Fibroblast of the aortic adventitia (primary cell): Measurements from ENCODE around the gene SPATA46. TPM values are rescaled to one million over a fixed set of nuclear protein-coding genes. Genes with fewer than 3 reads are reported as not detected.

Experiments used
- DNase-seq: peaks from one replicate; pipeline ENCODE4 v3.0.0-alpha.2; 2010; ENCODE audit warnings: low read depth
- H3K4me3 ChIP-seq: 2 replicates; pipeline ENCODE4 v1.5.1; 2011; ENCODE audit warnings: low read depth, mild to moderate bottlenecking, control low read depth, low read length, moderate library complexity
- total RNA-seq: library from RNA; depleted of rRNA; stranded (reverse); fragments of >200 nt; gene quantifications from 2 replicates; pipeline ENCODE4 v1.2.3, GENCODE V29; 2012; ENCODE audit warnings: low replicate concordance
- TF ChIP-seq, protein P1 (sequence below): IDR thresholded peaks from 2 replicates; pipeline ENCODE4 v1.5.1; 2011; ENCODE audit warnings: mild to moderate bottlenecking, low read length, control low read depth, inconsistent platforms; ENCODE audit not compliant: insufficient read depth

SPATA46 gene
- total RNA-seq, 1 donor = not detected

DNA sequence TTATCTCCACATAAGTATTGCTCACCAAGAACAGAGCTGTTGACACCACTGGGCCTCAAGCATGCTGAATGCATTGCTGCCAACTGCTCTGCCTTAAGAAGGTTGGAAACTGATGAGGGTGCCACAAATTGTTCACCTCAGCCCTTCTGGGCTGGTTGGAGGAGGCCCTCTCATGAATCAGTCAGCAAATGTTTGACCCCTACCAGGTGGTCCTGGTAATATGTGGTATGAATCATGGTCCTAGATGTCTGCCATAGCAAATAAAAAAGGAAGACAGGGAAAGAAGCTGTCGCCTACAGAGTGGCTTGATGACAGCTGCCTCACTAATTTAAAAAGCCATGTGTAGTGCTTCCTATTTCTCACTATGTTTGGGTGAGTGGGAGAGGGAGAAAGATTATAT, 12.2 kb downstream of the SPATA46 start:
- no peak for DNase-seq
- H3K4me3 ChIP-seq = no peak overlapping the region
- TF ChIP-seq, protein P1, sequence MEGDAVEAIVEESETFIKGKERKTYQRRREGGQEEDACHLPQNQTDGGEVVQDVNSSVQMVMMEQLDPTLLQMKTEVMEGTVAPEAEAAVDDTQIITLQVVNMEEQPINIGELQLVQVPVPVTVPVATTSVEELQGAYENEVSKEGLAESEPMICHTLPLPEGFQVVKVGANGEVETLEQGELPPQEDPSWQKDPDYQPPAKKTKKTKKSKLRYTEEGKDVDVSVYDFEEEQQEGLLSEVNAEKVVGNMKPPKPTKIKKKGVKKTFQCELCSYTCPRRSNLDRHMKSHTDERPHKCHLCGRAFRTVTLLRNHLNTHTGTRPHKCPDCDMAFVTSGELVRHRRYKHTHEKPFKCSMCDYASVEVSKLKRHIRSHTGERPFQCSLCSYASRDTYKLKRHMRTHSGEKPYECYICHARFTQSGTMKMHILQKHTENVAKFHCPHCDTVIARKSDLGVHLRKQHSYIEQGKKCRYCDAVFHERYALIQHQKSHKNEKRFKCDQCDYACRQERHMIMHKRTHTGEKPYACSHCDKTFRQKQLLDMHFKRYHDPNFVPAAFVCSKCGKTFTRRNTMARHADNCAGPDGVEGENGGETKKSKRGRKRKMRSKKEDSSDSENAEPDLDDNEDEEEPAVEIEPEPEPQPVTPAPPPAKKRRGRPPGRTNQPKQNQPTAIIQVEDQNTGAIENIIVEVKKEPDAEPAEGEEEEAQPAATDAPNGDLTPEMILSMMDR = no peak

GRCh38 chr1:162363823-162364222, 12.8 kb downstream of the SPATA46 start:
- H3K4me3 ChIP-seq = no peak overlapping the region
- TF ChIP-seq, protein P1 = no peak
- no peak for DNase-seq

DNA sequence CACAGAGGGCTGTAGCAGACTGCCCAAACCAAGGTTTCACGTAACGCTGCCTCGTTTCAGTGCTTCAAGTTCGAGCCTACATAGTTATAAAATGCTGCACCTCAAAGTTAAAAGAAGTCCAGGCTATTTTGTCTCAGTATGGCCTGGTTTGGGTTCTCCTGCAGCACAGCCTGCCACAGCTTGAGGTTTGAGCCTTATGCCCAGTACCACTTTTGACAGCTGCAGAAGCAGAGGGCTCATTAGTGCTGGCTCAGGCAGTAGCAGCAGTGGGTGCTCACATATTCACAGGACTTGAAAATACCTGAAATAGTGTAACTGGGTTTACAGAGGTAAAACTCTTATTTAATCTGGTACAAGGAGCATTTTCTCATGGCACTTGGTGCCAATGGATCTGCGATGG, 15.3 kb downstream of the SPATA46 start:
- H3K4me3 ChIP-seq = no peak overlapping the region
- TF ChIP-seq, protein P1 = no peak
- DNase-seq = no peak

DNA sequence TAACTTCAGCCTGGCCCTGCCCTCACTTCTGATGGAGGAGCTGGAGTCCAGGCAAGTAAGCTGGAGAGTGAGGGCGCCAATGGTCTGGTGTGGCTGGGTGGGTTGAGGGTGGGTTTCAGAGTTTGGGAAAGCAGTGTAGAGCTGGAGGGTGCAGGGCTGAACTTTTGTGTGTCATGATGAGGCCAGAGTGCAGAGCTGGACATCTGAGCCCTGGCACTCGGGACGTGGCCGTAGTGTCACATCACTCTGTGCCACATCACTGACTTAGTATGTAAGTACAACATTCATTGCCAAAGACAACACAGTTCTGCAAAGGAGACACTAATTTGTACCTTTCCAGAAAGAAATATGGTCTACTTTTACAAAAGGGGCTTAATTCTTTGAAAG, 15.8 kb downstream of the SPATA46 start:
- TF ChIP-seq, protein P1 = no peak
- H3K4me3 ChIP-seq = no peak overlapping the region
- DNase-seq = no peak

GRCh38 chr1:162360237-162360873, 16.3 kb downstream of the SPATA46 start:
- TF ChIP-seq, protein P1 = no peak
- no peak overlapping the region for H3K4me3 ChIP-seq
- DNase-seq = no peak

GRCh38 chr1:162359523-162360236, 17.0 kb downstream of the SPATA46 start:
- TF ChIP-seq, protein P1 = no peak
- H3K4me3 ChIP-seq = no peak overlapping the region
- DNase-seq = no peak

DNA sequence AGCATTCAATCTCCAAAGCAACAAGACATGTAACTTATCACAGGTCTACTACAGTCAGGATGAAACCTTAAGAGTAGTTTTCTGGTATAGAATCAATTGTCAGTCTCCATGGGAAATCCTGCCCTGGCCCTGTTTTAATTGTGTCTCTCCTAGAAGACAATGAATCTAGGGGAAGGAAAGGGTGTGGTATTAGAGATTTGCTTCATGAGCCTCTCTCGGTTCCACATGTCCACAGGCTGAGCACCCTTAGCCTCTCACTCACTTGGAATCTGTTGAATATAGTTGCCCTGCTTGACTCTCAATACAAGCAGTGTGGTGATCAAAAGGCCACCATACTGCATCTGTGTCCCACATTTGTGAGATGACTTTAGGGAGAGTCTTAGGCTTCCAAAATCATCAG, 17.7 kb downstream of the SPATA46 start:
- TF ChIP-seq, protein P1 = no peak
- no peak overlapping the region for H3K4me3 ChIP-seq
- DNase-seq = no peak
